Nephron (organoid): ENCODE results near the gene LNX1.

Experiments
- H3K27ac Mint-ChIP-seq, 3 experiments: 2 replicates each; pipeline ENCODE4 v1.8.0; 2020; ENCODE audit warnings: mixed read lengths in 3 of 3, mild to moderate bottlenecking in 2 of 3, moderate library complexity in 1 of 3
- H3K27me3 Mint-ChIP-seq: 2 replicates; pipeline ENCODE4 v1.8.0; 2021; ENCODE audit warnings: low read depth, mild to moderate bottlenecking, moderate library complexity, mixed read lengths
- H3K36me3 Mint-ChIP-seq: 2 replicates; pipeline ENCODE4 v1.8.0; 2020; ENCODE audit warnings: low read depth, mixed read lengths
- H3K4me1 Mint-ChIP-seq: 2 replicates; pipeline ENCODE4 v1.8.0; 2020; ENCODE audit warnings: mixed read lengths
- H3K4me3 Mint-ChIP-seq, 3 experiments: 2 replicates each; pipeline ENCODE4 v1.8.0; 2020; ENCODE audit warnings: mild to moderate bottlenecking in 3 of 3, mixed read lengths in 3 of 3, moderate library complexity in 2 of 3
- H3K9me3 Mint-ChIP-seq: 2 replicates; pipeline ENCODE4 v1.8.0; 2020; ENCODE audit warnings: mixed read lengths
- TF ChIP-seq, protein P1 (sequence below), 3 experiments: fragments of 200-600 bp; sonication (generic); IDR thresholded peaks; one replicate each; pipeline ENCODE4 v1.5.0; 2021; ENCODE audit warnings: antibody characterized with exemption in 3 of 3; ENCODE audit not compliant: unreplicated experiment in 3 of 3

The LNX1 gene

DNA sequence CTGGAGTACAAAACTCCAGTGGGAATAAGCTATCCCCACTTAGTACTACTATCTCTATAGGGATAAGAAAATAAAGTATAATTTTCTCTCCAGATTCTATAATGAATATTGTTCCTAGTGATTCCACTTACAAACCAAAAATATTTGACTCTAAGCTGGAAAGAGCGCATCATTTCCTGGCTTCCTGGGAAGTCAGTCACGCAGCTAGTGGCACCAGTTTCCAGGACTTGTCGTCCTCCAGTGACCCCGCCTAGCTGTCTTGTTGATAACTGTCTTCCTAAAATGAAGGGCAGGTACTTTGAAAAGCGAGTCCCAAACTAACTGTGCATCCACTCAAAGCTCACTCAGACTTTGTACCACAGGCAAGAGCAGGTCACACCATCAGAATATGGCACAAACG lies 39.3 kb downstream of the LNX1 start:
- H3K27ac Mint-ChIP-seq, result no peak overlapping the region
- H3K27me3 Mint-ChIP-seq, result peaks cover 4% of the 10 kb centered on the region
- H3K4me3 Mint-ChIP-seq, result no peak overlapping the region
- peaks cover 4% of the 10 kb centered on the region for H3K36me3 Mint-ChIP-seq
- H3K4me1 Mint-ChIP-seq, result peaks cover 7% of the 10 kb centered on the region
- H3K9me3 Mint-ChIP-seq, result peaks cover 5% of the 10 kb centered on the region
- TF ChIP-seq, protein P1, sequence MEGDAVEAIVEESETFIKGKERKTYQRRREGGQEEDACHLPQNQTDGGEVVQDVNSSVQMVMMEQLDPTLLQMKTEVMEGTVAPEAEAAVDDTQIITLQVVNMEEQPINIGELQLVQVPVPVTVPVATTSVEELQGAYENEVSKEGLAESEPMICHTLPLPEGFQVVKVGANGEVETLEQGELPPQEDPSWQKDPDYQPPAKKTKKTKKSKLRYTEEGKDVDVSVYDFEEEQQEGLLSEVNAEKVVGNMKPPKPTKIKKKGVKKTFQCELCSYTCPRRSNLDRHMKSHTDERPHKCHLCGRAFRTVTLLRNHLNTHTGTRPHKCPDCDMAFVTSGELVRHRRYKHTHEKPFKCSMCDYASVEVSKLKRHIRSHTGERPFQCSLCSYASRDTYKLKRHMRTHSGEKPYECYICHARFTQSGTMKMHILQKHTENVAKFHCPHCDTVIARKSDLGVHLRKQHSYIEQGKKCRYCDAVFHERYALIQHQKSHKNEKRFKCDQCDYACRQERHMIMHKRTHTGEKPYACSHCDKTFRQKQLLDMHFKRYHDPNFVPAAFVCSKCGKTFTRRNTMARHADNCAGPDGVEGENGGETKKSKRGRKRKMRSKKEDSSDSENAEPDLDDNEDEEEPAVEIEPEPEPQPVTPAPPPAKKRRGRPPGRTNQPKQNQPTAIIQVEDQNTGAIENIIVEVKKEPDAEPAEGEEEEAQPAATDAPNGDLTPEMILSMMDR (IDR thresholded peaks at IDR 0.05; ENCODE audit: unreplicated experiment in 3 of 3), result no peak

DNA sequence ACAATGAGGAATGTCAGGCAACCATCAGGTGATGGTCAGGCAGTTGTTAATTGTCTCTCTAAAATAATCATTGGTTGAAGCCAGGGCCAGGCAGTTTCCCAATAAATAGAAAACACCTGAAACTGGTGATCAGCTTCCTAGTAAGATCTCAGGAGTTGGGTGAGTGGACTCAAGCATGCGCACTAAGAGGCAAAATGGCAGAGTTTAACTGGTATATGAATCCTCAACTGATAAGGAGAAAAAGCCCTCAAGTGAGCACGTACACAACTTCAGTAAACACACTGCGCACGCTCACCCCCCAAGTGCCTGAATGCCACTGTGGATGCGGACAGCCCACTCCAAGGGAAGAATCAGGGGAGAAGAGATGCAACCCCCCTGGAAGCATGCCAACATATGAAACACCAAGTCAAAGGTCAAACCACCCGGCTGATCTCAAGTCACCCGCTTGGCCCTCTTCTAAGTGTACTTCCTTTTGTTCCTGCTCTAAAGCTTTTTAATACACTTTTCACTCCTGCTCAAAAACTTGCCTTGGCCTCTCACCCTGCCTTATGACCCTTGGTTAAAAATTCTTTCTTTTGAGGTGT lies 39.9 kb downstream of the LNX1 start:
- H3K4me1 Mint-ChIP-seq, result peaks cover 12% of the 10 kb centered on the region

DNA sequence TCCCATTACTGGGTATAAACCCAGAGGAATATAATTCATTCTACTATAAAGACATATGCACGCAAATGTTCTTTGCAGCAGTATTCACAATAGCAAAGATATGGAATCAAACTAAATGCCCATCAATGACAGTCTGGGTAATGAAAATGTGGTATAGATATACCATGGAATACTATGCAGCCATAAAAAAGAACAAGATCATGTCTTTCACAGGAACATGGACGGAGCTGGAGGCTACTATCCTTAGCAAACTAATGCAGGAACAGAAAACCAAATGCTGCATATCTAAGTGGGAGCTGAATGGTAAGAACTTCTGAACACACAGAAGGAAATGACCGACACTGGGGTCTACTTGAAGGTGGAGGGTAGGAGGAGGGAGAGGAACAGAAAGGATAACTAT lies 42.6 kb downstream of the LNX1 start:
- H3K4me1 Mint-ChIP-seq, result peaks cover 13% of the 10 kb centered on the region
- peaks cover 4% of the 10 kb centered on the region for H3K36me3 Mint-ChIP-seq
- no peak overlapping the region for H3K27ac Mint-ChIP-seq
- TF ChIP-seq, protein P1 (IDR thresholded peaks at IDR 0.05; ENCODE audit: unreplicated experiment in 3 of 3), result no peak
- H3K4me3 Mint-ChIP-seq, result no peak overlapping the region
- H3K27me3 Mint-ChIP-seq, result peaks cover 1% of the 10 kb centered on the region
- H3K9me3 Mint-ChIP-seq, result peaks cover 3% of the 10 kb centered on the region

More for the DNA sequence above, 39.9 kb downstream of the LNX1 start:
- Mint-ChIP-seq H3K9me3 (peaks cover 5% of the 10 kb centered on the region), H3K36me3 (peaks cover 4% of the 10 kb centered on the region), H3K4me3 (no peak overlapping the region), H3K27me3 (peaks cover 4% of the 10 kb centered on the region), H3K27ac (no peak overlapping the region)
- TF ChIP-seq, protein P1 (IDR thresholded peaks at IDR 0.05; ENCODE audit: unreplicated experiment in 3 of 3), result no peak

DNA sequence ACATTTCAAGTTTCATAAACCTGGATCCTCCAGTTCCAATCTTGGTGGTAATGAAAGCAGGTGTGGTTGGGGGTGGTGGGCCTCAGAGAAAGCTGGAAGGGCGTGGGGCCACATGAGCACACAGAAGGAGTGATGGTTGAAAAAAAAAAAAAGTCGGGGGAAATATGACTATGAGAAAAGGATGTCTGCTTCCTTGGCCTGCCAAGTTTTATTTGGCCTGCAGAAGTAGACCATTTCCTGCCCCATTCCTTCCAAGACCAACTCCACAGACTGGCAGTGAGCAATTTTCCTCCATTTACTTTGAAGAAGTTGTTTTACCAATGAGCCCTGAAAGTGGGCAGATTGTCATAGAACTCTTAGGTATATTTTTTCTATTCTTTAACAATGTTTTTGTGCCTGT lies 43.3 kb downstream of the LNX1 start:
- Mint-ChIP-seq H3K27me3 (no peaks in the 10 kb centered on the region), H3K27ac (no peak overlapping the region), H3K4me1 (peaks cover 20% of the 10 kb centered on the region), H3K4me3 (no peak overlapping the region), H3K36me3 (peaks cover 4% of the 10 kb centered on the region), H3K9me3 (peaks cover 3% of the 10 kb centered on the region)
- TF ChIP-seq, protein P1 (IDR thresholded peaks at IDR 0.05; ENCODE audit: unreplicated experiment in 3 of 3), result no peak

DNA sequence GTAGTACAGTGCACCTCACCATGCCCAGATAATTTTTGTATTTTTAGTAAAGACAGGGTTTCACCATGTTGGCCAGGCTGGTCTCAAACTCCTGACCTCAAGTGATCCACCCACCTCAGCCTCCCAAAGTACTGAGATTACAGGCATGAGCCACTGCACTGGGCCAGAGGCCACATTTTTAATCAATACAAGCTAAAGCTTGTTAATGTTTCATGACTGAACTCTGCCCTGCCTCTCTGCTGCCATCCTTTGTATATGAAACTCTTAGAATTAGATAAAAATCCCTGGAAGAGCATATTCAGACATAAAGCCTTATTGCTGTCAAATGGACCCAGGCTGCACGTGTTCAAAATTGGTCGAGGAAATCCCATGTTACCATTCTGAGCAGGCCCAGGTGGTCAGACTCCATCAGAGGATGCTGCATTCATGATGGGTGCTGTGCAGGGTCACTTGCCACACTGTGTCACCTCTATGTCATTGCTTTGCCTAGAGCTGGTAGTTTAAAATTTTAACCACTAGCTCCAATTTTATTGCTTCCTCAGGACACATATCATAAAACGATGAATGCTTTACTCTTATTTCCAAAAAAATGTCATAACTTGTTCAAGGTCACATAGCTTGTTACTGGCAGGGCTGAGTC lies 45.2 kb downstream of the LNX1 start:
- Mint-ChIP-seq H3K4me1 (peaks cover 36% of the 10 kb centered on the region), H3K27me3 (no peaks in the 10 kb centered on the region), H3K27ac (peak overlapping the region in 2 of 3 experiments; percentile 20 to 46), H3K36me3 (peaks cover 4% of the 10 kb centered on the region), H3K9me3 (peaks cover 3% of the 10 kb centered on the region), H3K4me3 (no peak overlapping the region)
- TF ChIP-seq, protein P1 (IDR thresholded peaks at IDR 0.05; ENCODE audit: unreplicated experiment in 3 of 3), result no peak

DNA sequence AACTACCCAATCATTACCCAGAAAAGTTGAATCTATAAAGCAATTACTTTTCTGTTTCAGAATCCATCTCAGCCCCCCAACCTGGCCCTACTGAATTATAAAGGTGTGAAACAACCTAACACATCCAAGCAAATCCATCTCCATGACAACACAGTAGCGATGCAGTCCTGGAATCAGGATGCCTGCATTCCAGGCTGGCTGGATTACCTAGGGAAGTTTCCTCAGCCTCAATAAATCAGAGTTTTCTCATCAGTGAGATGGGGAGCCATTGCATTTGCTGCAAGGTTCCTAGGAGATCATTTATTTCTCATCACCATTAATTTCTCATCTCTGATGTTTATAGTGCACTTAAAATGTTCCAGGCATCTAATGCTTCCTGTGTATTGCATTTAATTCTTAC lies 46.0 kb downstream of the LNX1 start:
- Mint-ChIP-seq H3K27me3 (no peaks in the 10 kb centered on the region), H3K4me3 (no peak overlapping the region)
- TF ChIP-seq, protein P1 (IDR thresholded peaks at IDR 0.05; ENCODE audit: unreplicated experiment in 3 of 3), result no peak

More for the DNA sequence above, 46.0 kb downstream of the LNX1 start:
- Mint-ChIP-seq H3K36me3 (peaks cover 4% of the 10 kb centered on the region), H3K4me1 (peaks cover 37% of the 10 kb centered on the region), H3K27ac (peak overlapping the region in 2 of 3 experiments; percentile 13 to 70), H3K9me3 (peaks cover 3% of the 10 kb centered on the region)
